Measurements from ENCODE around the gene TCAF1.

DNA sequence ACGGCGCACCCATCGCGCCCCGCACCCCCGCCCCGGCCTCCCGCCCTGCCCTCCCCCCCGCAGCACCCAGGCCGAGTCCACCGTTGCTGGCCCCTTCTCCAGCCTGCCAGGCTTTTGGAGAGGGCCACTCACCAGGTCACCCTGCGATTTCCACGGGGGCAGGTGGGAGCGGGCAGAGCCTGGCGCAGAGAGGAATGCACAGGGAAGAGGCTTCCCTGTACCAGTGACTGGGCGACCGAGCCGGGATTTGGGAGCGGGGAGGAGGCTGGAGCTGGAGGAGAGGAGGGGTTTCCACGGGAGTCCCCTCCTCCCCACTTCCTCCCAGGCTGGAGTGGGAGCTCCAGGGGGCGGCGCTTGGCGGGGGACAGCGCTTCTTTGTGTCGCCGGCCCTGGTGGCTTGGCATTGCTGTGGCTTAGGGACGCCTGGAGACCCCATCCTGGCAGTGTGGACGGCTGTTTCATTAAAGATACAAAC, 19.3 kb downstream of the TCAF1 start:
- TF ChIP-seq, protein P1, sequence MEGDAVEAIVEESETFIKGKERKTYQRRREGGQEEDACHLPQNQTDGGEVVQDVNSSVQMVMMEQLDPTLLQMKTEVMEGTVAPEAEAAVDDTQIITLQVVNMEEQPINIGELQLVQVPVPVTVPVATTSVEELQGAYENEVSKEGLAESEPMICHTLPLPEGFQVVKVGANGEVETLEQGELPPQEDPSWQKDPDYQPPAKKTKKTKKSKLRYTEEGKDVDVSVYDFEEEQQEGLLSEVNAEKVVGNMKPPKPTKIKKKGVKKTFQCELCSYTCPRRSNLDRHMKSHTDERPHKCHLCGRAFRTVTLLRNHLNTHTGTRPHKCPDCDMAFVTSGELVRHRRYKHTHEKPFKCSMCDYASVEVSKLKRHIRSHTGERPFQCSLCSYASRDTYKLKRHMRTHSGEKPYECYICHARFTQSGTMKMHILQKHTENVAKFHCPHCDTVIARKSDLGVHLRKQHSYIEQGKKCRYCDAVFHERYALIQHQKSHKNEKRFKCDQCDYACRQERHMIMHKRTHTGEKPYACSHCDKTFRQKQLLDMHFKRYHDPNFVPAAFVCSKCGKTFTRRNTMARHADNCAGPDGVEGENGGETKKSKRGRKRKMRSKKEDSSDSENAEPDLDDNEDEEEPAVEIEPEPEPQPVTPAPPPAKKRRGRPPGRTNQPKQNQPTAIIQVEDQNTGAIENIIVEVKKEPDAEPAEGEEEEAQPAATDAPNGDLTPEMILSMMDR (optimal IDR thresholded peaks at IDR 0.05 in 1 of 3, IDR thresholded peaks at IDR 0.05 in 1 of 3, conservative IDR thresholded peaks at IDR 0.05 in 1 of 3; ENCODE audit: extremely low read depth in 1 of 3, insufficient read depth in 2 of 3, low read length in 3 of 3) = no peak
- no peak for TF ChIP-seq EZH2 (IDR thresholded peaks at IDR 0.05; ENCODE audit: low read length)

Measured in keratinocyte (primary cell).